WTC11 (cell line): ENCODE measurements around the gene IFNL4. TPM values are rescaled to one million over a fixed set of nuclear protein-coding genes. Genes with fewer than 3 reads are reported as not detected.

Experiments used
- ATAC-seq: fragments of 200-7000 bp; cut with Tn5 transposase; 2 replicates; pipeline ENCODE4 v1.10.0; 2021; ENCODE audit warnings: mild to moderate bottlenecking, moderate library complexity
- CTCF ChIA-PET: fragments of 300-600 bp; sonication (Branson Sonifier 250); formaldehyde crosslinking; loops from one replicate; lab custom pipeline; 2021; ENCODE audit warnings: antibody characterized with exemption; lab: Charles Lee
- POLR2A ChIA-PET: fragments of 350-600 bp; sonication (Branson Sonifier 250); formaldehyde crosslinking; loops from one replicate; lab custom pipeline; 2021; ENCODE audit warnings: antibody characterized with exemption; lab: Charles Lee
- DNase-seq: peaks from one replicate; pipeline ENCODE4 v3.0.0; 2021; ENCODE audit warnings: low spot score
- H3K27ac Mint-ChIP-seq: 2 replicates; pipeline ENCODE4 v1.8.0; 2021; ENCODE audit warnings: mixed read lengths
- H3K27me3 Mint-ChIP-seq: 2 replicates; pipeline ENCODE4 v1.8.0; 2021; ENCODE audit warnings: low read depth, mild to moderate bottlenecking, moderate library complexity, mixed read lengths
- H3K36me3 Mint-ChIP-seq: 2 replicates; pipeline ENCODE4 v1.8.0; 2021; ENCODE audit warnings: mixed read lengths
- H3K4me1 Mint-ChIP-seq: 2 replicates; pipeline ENCODE4 v1.8.0; 2022; ENCODE audit warnings: mixed read lengths
- H3K4me3 Mint-ChIP-seq: 2 replicates; pipeline ENCODE4 v1.8.0; 2021; ENCODE audit warnings: mild to moderate bottlenecking, moderate library complexity, mixed read lengths
- H3K9me3 Mint-ChIP-seq: 2 replicates; pipeline ENCODE4 v1.8.0; 2021; ENCODE audit warnings: mixed read lengths
- CREM ChIP-seq: sonication (generic); formaldehyde crosslinking; IDR thresholded peaks from 2 replicates; pipeline ENCODE4 v1.8.1; 2022; ENCODE audit warnings: mild to moderate bottlenecking, missing genetic modification reagents, moderate library complexity
- ELF4 ChIP-seq: sonication (generic); formaldehyde crosslinking; IDR thresholded peaks from 2 replicates; pipeline ENCODE4 v1.8.1; 2022; ENCODE audit warnings: low read depth, mild to moderate bottlenecking, moderate library complexity, missing genetic modification reagents
- FOXP1 ChIP-seq: sonication (generic); formaldehyde crosslinking; IDR thresholded peaks from 2 replicates; pipeline ENCODE4 v1.8.0; 2022; ENCODE audit warnings: missing genetic modification reagents, mild to moderate bottlenecking, moderate library complexity, borderline replicate concordance
- GABPB1 ChIP-seq: sonication (generic); formaldehyde crosslinking; IDR thresholded peaks from 2 replicates; pipeline ENCODE4 v1.8.1; 2023; ENCODE audit warnings: mild to moderate bottlenecking, missing genetic modification reagents
- HMGXB4 ChIP-seq: sonication (generic); formaldehyde crosslinking; IDR thresholded peaks from 2 replicates; pipeline ENCODE4 v1.8.1; 2023; ENCODE audit warnings: mild to moderate bottlenecking, moderate library complexity, missing genetic modification reagents
- IRF2 ChIP-seq: sonication (generic); formaldehyde crosslinking; IDR thresholded peaks from 2 replicates; pipeline ENCODE4 v1.8.0; 2022; ENCODE audit warnings: low read depth, missing genetic modification reagents, borderline replicate concordance
- JUN ChIP-seq: sonication (generic); formaldehyde crosslinking; IDR thresholded peaks from 2 replicates; pipeline ENCODE4 v1.8.0; 2023; ENCODE audit warnings: mild to moderate bottlenecking, missing genetic modification reagents
- KAT7 ChIP-seq: sonication (generic); formaldehyde crosslinking; IDR thresholded peaks from 2 replicates; pipeline ENCODE4 v1.8.1; 2023; ENCODE audit warnings: missing genetic modification reagents, mild to moderate bottlenecking, borderline replicate concordance
- NFATC4 ChIP-seq: fragments of 250-450 bp; sonication (Bioruptor Pico); IDR thresholded peaks from 2 replicates; pipeline ENCODE4 v1.9.0; 2021; ENCODE audit warnings: mild to moderate bottlenecking
- NFYB ChIP-seq: sonication (generic); formaldehyde crosslinking; conservative IDR thresholded peaks from 2 replicates; pipeline ENCODE4 v1.8.0; 2022; ENCODE audit warnings: low read depth, missing genetic modification reagents
- NR1H2 ChIP-seq: sonication (generic); formaldehyde crosslinking; IDR thresholded peaks from 2 replicates; pipeline ENCODE4 v1.9.0; 2021; ENCODE audit warnings: mild to moderate bottlenecking, moderate library complexity, missing genetic modification reagents
- SMAD4 ChIP-seq: sonication (generic); formaldehyde crosslinking; IDR thresholded peaks from 2 replicates; pipeline ENCODE4 v1.8.0; 2022; ENCODE audit warnings: mild to moderate bottlenecking, missing genetic modification reagents
- TEAD1 ChIP-seq: sonication (generic); formaldehyde crosslinking; IDR thresholded peaks from 2 replicates; pipeline ENCODE4 v1.8.0; 2022; ENCODE audit warnings: mild to moderate bottlenecking, missing genetic modification reagents
- ZNF121 ChIP-seq: sonication (generic); formaldehyde crosslinking; IDR thresholded peaks from 2 replicates; pipeline ENCODE4 v1.8.0; 2023; ENCODE audit warnings: missing genetic modification reagents
- ZNF219 ChIP-seq: sonication (generic); formaldehyde crosslinking; IDR thresholded peaks from 2 replicates; pipeline ENCODE4 v1.8.0; 2023; ENCODE audit warnings: missing genetic modification reagents, mild to moderate bottlenecking, borderline replicate concordance
- ZNF671 ChIP-seq: fragments of 250-450 bp; sonication (Bioruptor Pico); IDR thresholded peaks from 2 replicates; pipeline ENCODE4 v1.8.0; 2021; ENCODE audit warnings: mild to moderate bottlenecking
- total RNA-seq: library from RNA; stranded (reverse); gene quantifications from 3 replicates; pipeline ENCODE4 v1.2.3, GENCODE V29; 2021
- TF ChIP-seq, protein P1 (sequence below): sonication (generic); formaldehyde crosslinking; IDR thresholded peaks from 2 replicates; pipeline ENCODE4 v1.8.1; 2022; ENCODE audit warnings: low read depth, mild to moderate bottlenecking, moderate library complexity, missing genetic modification reagents, borderline replicate concordance
- TF ChIP-seq, protein P2 (sequence below): sonication (generic); formaldehyde crosslinking; IDR thresholded peaks from 2 replicates; pipeline ENCODE4 v1.8.0; 2023; ENCODE audit warnings: missing genetic modification reagents, mild to moderate bottlenecking, borderline replicate concordance

The IFNL4 gene
- total RNA-seq, 1 experiment from 2014 or later = not detected

GRCh38 chr19:39200066-39200802 is 48.4 kb downstream of the IFNL4 start:
- no peak overlapping the region for H3K4me3 Mint-ChIP-seq
- H3K27me3 Mint-ChIP-seq = peaks cover 78% of the 10 kb centered on the region
- POLR2A ChIA-PET = no interaction called here
- no peak for ATAC-seq
- no peak overlapping the region for H3K27ac Mint-ChIP-seq
- TF ChIP-seq ZNF671 (CRISPR knock-in tag) (no peak), ZNF219 (CRISPR knock-in tag) (no peak), HMGXB4 (CRISPR knock-in tag) (no peak), ELF4 (CRISPR knock-in tag) (no peak), CREM (CRISPR knock-in tag) (no peak), NFATC4 (CRISPR knock-in tag) (no peak), NR1H2 (CRISPR knock-in tag) (no peak)
- TF ChIP-seq, all 79 proteins: peak for 0
- H3K9me3 Mint-ChIP-seq = no peaks in the 10 kb centered on the region
- H3K4me1 Mint-ChIP-seq = peaks cover 17% of the 10 kb centered on the region
- CTCF ChIA-PET = interaction anchor here (0.6 to 5.1 kb wide), 6 partner anchors 13 to 162 kb away, joined by 3 to 26 read pairs (median 4); no protein-coding TSS in a partner anchor
- no peak for DNase-seq
- H3K36me3 Mint-ChIP-seq = no peaks in the 10 kb centered on the region

DNA sequence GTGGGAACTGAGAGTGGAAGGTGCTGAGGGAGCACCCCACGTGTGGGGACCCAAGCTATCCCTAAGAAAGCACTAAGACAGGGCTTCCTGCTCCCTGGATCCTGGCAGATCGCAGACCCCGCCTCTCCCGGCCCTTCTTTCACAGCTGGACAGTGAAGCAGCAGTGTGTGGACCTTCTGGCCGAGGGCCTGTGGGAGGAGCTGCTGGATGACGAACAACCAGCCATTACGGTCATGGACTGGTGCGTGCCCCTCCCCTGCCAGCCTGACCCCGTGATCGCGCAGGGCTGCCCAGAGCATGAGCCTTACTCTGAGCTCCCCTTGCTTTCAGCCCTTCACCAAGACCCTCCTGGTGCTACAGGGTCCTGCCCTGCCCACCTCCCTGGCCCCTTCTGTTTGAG is 49.6 kb downstream of the IFNL4 start:
- ChIA-PET CTCF (interaction anchor here (0.6 to 5.1 kb wide), 10 partner anchors 12 to 482 kb away, joined by 3 to 26 read pairs (median 4); no protein-coding TSS in a partner anchor), POLR2A (interaction anchor here (0.7 kb wide), 1 partner anchor 77 kb away, joined by 14 read pairs; no protein-coding TSS in a partner anchor)
- no peaks in the 10 kb centered on the region for H3K9me3 Mint-ChIP-seq
- H3K4me3 Mint-ChIP-seq = no peak overlapping the region
- H3K36me3 Mint-ChIP-seq = no peaks in the 10 kb centered on the region
- H3K4me1 Mint-ChIP-seq = peaks cover 22% of the 10 kb centered on the region
- TF ChIP-seq TEAD1 (CRISPR knock-in tag) (no peak), JUN (no peak), KAT7 (CRISPR knock-in tag) (no peak), IRF2 (CRISPR knock-in tag) (no peak), GABPB1 (no peak)
- H3K27me3 Mint-ChIP-seq = peaks cover 73% of the 10 kb centered on the region
- H3K27ac Mint-ChIP-seq = no peak overlapping the region
- peak; percentile 42 for DNase-seq
- no peak for ATAC-seq

- CTCF ChIA-PET = interaction anchor here (1.1 to 5.1 kb wide), 6 partner anchors 9 to 206 kb away, joined by 3 to 26 read pairs (median 6); no protein-coding TSS in a partner anchor
Observed at GRCh38 chr19:39197808-39198207, 50.8 kb downstream of the IFNL4 start.

GRCh38 chr19:39196860-39197562 is 51.6 kb downstream of the IFNL4 start, which contains the start of gene NCCRP1:
Gene NCCRP1, plus strand, starts transcription at chr19:39196964. Its CDS starts 19 bp downstream, at chr19:39196983.
- Mint-ChIP-seq H3K9me3 (no peaks in the 10 kb centered on the region), H3K4me3 (peak within 1 kb of the TSS; percentile 67), H3K36me3 (no peaks in the 10 kb centered on the region), H3K27me3 (peaks cover 64% of the 10 kb centered on the region), H3K4me1 (peaks cover 22% of the 10 kb centered on the region), H3K27ac (no peak within 1 kb of the TSS)
- DNase-seq = peak; percentile 68
- CTCF ChIA-PET = interaction anchor here (0.6 to 5.1 kb wide), 10 partner anchors 10 to 207 kb away, joined by 3 to 26 read pairs (median 4); partner anchors contain the start of gene PAK4
- peak; percentile 62 for ATAC-seq
- POLR2A ChIA-PET = no interaction called here
- peak; percentile 98 for TF ChIP-seq FOXP1 (CRISPR knock-in tag)
- TF ChIP-seq, protein P1, sequence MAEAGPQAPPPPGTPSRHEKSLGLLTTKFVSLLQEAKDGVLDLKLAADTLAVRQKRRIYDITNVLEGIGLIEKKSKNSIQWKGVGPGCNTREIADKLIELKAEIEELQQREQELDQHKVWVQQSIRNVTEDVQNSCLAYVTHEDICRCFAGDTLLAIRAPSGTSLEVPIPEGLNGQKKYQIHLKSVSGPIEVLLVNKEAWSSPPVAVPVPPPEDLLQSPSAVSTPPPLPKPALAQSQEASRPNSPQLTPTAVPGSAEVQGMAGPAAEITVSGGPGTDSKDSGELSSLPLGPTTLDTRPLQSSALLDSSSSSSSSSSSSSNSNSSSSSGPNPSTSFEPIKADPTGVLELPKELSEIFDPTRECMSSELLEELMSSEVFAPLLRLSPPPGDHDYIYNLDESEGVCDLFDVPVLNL (CRISPR knock-in tag) = peak; percentile 47; the same call in 1 of the 2 replicates
- TF ChIP-seq, protein P2, sequence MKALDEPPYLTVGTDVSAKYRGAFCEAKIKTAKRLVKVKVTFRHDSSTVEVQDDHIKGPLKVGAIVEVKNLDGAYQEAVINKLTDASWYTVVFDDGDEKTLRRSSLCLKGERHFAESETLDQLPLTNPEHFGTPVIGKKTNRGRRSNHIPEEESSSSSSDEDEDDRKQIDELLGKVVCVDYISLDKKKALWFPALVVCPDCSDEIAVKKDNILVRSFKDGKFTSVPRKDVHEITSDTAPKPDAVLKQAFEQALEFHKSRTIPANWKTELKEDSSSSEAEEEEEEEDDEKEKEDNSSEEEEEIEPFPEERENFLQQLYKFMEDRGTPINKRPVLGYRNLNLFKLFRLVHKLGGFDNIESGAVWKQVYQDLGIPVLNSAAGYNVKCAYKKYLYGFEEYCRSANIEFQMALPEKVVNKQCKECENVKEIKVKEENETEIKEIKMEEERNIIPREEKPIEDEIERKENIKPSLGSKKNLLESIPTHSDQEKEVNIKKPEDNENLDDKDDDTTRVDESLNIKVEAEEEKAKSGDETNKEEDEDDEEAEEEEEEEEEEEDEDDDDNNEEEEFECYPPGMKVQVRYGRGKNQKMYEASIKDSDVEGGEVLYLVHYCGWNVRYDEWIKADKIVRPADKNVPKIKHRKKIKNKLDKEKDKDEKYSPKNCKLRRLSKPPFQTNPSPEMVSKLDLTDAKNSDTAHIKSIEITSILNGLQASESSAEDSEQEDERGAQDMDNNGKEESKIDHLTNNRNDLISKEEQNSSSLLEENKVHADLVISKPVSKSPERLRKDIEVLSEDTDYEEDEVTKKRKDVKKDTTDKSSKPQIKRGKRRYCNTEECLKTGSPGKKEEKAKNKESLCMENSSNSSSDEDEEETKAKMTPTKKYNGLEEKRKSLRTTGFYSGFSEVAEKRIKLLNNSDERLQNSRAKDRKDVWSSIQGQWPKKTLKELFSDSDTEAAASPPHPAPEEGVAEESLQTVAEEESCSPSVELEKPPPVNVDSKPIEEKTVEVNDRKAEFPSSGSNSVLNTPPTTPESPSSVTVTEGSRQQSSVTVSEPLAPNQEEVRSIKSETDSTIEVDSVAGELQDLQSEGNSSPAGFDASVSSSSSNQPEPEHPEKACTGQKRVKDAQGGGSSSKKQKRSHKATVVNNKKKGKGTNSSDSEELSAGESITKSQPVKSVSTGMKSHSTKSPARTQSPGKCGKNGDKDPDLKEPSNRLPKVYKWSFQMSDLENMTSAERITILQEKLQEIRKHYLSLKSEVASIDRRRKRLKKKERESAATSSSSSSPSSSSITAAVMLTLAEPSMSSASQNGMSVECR (CRISPR knock-in tag) = peak; percentile 86
- peak; percentile 47; the same call in 1 of the 2 replicates for TF ChIP-seq NFYB (CRISPR knock-in tag)

More at GRCh38 chr19:39197808-39198207, 50.8 kb downstream of the IFNL4 start:
- POLR2A ChIA-PET = no interaction called here
- no peaks in the 10 kb centered on the region for H3K36me3 Mint-ChIP-seq
- no peak for ATAC-seq
- DNase-seq = peak; percentile 53
- TF ChIP-seq TEAD1 (CRISPR knock-in tag) (no peak), ZNF121 (peak; percentile 56), SMAD4 (no peak)
- no peak overlapping the region for H3K27ac Mint-ChIP-seq
- peaks cover 68% of the 10 kb centered on the region for H3K27me3 Mint-ChIP-seq
- peaks cover 22% of the 10 kb centered on the region for H3K4me1 Mint-ChIP-seq
- peak overlapping the region; percentile 67 for H3K4me3 Mint-ChIP-seq
- no peaks in the 10 kb centered on the region for H3K9me3 Mint-ChIP-seq
